ENCODE data around the gene LRCH3. TPM values are rescaled to one million over a fixed set of nuclear protein-coding genes. Genes with fewer than 3 reads are reported as not detected.
A peak's percentile ranks its signal among the peaks of the same experiment; 100 is the strongest.
"Not testable (repeated sequence)": the region's sequence is repeated elsewhere in the genome, so short reads cannot be mapped to it uniquely, and the experiment has no call there.

LRCH3 gene
- polyA plus RNA-seq, 1 experiment = 113 TPM

GRCh38 chr3:197899833-197900478 is 108.9 kb downstream of the LRCH3 start:
- CTCF ChIA-PET = no interaction called here
- DNase-seq (ENCODE audit: low read depth, low spot score) = no peak
- no peaks in the 10 kb centered on the region for H3K27me3 ChIP-seq (ENCODE audit: control insufficient read depth, insufficient read depth, low read length)
- no peak overlapping the region for H3K27ac ChIP-seq (ENCODE audit: low read depth, low read length)
- no peaks in the 10 kb centered on the region for H3K9me3 ChIP-seq (ENCODE audit: control insufficient read depth, insufficient read depth, low read length)
- H3K4me3 ChIP-seq (ENCODE audit: low read depth, low read length) = no peak overlapping the region
- no peak for TF ChIP-seq CTCF (IDR thresholded peaks at IDR 0.05; ENCODE audit: low read depth, low read length)
- POLR2A ChIA-PET = no interaction called here

GRCh38 chr3:197901626-197902025 is 110.6 kb downstream of the LRCH3 start:
- Histone ChIP-seq H3K9me3 (ENCODE audit: control insufficient read depth, insufficient read depth, low read length) (no peaks in the 10 kb centered on the region), H3K27me3 (ENCODE audit: control insufficient read depth, insufficient read depth, low read length) (no peaks in the 10 kb centered on the region), H3K4me3 (ENCODE audit: low read depth, low read length) (no peak overlapping the region), H3K27ac (ENCODE audit: low read depth, low read length) (no peak overlapping the region)
- no peak for DNase-seq (ENCODE audit: low read depth, low spot score)
- TF ChIP-seq CTCF (IDR thresholded peaks at IDR 0.05; ENCODE audit: low read depth, low read length) = no peak
- ChIA-PET POLR2A (no interaction called here), CTCF (interaction anchor here (1.4 kb wide), 1 partner anchor 41 kb away, joined by 5 read pairs; no protein-coding TSS in a partner anchor)

- POLR2A ChIA-PET = interaction anchor here (0.6 kb wide), 1 partner anchor 53 kb away, joined by 4 read pairs; no protein-coding TSS in a partner anchor
Observed at GRCh38 chr3:197906023-197906849, 115.2 kb downstream of the LRCH3 start.

GRCh38 chr3:197906850-197907187 is 115.8 kb downstream of the LRCH3 start:
- no peak for DNase-seq (ENCODE audit: low read depth, low spot score)
- TF ChIP-seq CTCF (IDR thresholded peaks at IDR 0.05; ENCODE audit: low read depth, low read length) = no peak
- no peaks in the 10 kb centered on the region for H3K9me3 ChIP-seq (ENCODE audit: control insufficient read depth, insufficient read depth, low read length)
- POLR2A ChIA-PET = no interaction called here
- no peaks in the 10 kb centered on the region for H3K27me3 ChIP-seq (ENCODE audit: control insufficient read depth, insufficient read depth, low read length)
- CTCF ChIA-PET = interaction anchor here (1.2 to 5.2 kb wide), 4 partner anchors 10 to 308 kb away, joined by 3 to 90 read pairs (median 12); no protein-coding TSS in a partner anchor
- peak overlapping the region; percentile 0 for H3K27ac ChIP-seq (ENCODE audit: low read depth, low read length)
- H3K4me3 ChIP-seq (ENCODE audit: low read depth, low read length) = no peak overlapping the region

More at GRCh38 chr3:197906023-197906849, 115.2 kb downstream of the LRCH3 start:
- CTCF ChIA-PET = interaction anchor here (0.7 to 5.2 kb wide), 24 partner anchors 8 to 307 kb away, joined by 3 to 90 read pairs (median 4); partner anchors contain the start of gene RPL35A
- Histone ChIP-seq H3K27me3 (ENCODE audit: control insufficient read depth, insufficient read depth, low read length) (no peaks in the 10 kb centered on the region), H3K4me3 (ENCODE audit: low read depth, low read length) (no peak overlapping the region), H3K27ac (ENCODE audit: low read depth, low read length) (peak overlapping the region; percentile 0), H3K9me3 (ENCODE audit: control insufficient read depth, insufficient read depth, low read length) (no peaks in the 10 kb centered on the region)
- TF ChIP-seq CTCF (IDR thresholded peaks at IDR 0.05; ENCODE audit: low read depth, low read length) = peak; percentile 95
- DNase-seq (ENCODE audit: low read depth, low spot score) = peak; percentile 93

GRCh38 chr3:197907196-197907595 is 116.1 kb downstream of the LRCH3 start:
- POLR2A ChIA-PET = no interaction called here
- H3K27ac ChIP-seq (ENCODE audit: low read depth, low read length) = no peak overlapping the region
- no peak for TF ChIP-seq CTCF (IDR thresholded peaks at IDR 0.05; ENCODE audit: low read depth, low read length)

GRCh38 chr3:197908550-197908949 is 117.5 kb downstream of the LRCH3 start:
- POLR2A ChIA-PET; DNase-seq (ENCODE audit: low read depth, low spot score); H3K9me3 ChIP-seq (ENCODE audit: control insufficient read depth, insufficient read depth, low read length); H3K27ac ChIP-seq (ENCODE audit: low read depth, low read length); CTCF ChIA-PET; H3K27me3 ChIP-seq (ENCODE audit: control insufficient read depth, insufficient read depth, low read length); H3K4me3 ChIP-seq (ENCODE audit: low read depth, low read length): not testable (repeated sequence)

More at GRCh38 chr3:197907196-197907595, 116.1 kb downstream of the LRCH3 start:
- H3K4me3 ChIP-seq (ENCODE audit: low read depth, low read length) = no peak overlapping the region
- CTCF ChIA-PET = interaction anchor here (1.2 to 5.2 kb wide), 3 partner anchors 10 to 173 kb away, joined by 3 to 90 read pairs (median 21); no protein-coding TSS in a partner anchor
- DNase-seq (ENCODE audit: low read depth, low spot score) = no peak
- no peaks in the 10 kb centered on the region for H3K9me3 ChIP-seq (ENCODE audit: control insufficient read depth, insufficient read depth, low read length)
- H3K27me3 ChIP-seq (ENCODE audit: control insufficient read depth, insufficient read depth, low read length) = no peaks in the 10 kb centered on the region
